NCI-H82 treated with DMSO at 0.1 percent for 48 hours (cell line): ENCODE results near the gene COPS7A.
"Not testable (repeated sequence)": the region's sequence is repeated elsewhere in the genome, so short reads cannot be mapped to it uniquely, and the experiment has no call there.

Experiments
- DNase-seq: peaks from one replicate; lab custom pipeline; 2025; ENCODE audit not compliant: unreplicated experiment; lab: John Stamatoyannopoulos, UW

Gene COPS7A

DNA sequence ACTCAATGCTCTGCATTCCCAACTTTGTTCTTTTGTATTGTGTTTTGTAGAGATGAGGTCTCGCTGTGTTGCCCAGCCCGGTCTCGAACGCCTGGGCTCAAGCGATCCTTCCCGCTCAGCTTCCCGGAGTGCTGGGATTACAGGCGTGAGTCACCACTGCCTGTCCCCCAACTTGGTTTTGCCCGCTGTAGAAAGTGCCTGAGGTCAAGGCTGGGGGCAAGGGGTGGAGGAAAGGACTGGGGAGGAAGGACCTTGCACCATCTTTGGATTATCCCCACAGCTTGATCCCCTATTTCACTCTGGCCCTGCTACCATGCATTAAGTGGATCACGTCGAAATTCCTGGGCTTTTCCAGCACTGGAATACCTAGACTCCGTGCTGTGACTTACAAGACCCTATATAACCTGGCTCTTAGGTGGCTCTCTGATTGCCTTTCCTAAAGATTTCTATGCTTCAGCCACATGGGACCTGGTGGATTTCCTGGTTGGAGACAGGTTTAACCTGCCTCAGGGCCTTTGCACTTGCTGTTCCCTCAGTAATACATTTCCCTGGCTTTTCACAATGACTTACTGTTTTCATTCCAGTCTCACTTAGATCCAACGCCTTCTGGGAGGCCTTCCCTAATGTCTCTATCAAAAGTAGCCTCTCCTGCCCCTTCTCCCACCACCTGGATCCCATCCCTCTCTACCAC lies 22.6 kb upstream of the COPS7A start:
- DNase-seq = no peak

DNA sequence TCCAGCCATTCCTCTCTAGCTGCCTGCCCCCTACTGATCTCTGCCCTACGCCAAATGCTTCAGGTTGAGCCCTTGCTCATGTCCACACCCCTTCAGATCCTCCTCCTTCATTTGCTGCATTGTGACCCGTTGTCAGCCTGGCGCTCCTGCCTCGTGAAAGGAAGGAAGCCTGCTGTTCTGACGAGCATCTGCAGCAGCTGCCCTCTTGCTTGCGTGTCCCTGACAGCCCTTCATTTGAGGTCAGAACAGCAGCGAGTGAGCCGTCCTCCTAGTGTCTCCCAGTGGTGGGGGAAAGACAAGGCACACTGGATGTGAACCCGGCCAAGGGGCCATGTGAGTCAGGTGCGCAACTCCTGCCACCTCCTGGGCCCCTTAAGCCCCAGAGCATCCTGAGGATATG lies 20.2 kb upstream of the COPS7A start:
- DNase-seq = no peak

DNA sequence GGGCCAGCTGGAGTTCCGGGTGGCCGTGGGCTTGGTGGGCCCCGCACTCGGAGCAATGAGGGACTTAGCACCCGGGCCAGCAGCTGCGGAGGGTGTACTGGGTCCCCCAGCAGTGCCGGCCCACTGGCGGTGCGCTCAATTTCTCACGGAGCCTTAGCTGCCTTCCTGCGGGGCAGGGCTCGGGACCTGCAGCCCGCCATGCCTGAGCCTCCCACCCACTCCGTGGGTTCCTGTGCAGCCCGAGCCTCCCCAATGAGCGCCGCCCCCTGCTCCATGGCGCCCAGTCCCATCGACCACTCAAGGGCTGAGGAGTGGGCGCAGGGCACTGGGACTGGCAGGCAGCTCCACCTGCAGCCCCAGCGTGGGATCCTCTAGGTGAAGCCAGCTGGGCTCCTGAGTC lies 15.5 kb upstream of the COPS7A start:
- not testable (repeated sequence) for DNase-seq

DNA sequence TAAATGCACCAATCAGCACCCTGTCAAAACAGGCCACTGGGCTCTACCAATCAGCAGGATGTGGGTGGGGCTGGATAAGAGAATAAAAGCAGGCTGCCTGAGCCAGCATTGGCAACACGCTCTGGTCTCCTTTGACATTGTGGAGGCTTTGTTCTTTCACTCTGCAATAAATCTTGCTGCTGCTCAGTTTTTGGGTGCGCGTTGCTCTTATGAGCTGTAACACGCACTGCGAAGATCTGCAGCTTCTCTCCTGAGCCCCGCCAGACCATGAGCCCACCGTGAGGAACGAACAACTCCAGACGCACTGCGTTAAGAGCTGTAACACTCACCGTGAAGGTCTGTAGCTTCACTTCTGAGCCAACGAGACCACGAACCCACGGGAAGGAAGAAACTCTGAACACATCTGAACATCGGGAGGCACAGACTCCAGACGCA lies 14.9 kb upstream of the COPS7A start:
- no peak for DNase-seq

- DNase-seq = not testable (repeated sequence)
Measured at GRCh38 chr12:6716031-6716873, 7.6 kb upstream of the COPS7A start.

- no peak for DNase-seq
Measured at GRCh38 chr12:6716874-6717437, 6.9 kb upstream of the COPS7A start.

DNA sequence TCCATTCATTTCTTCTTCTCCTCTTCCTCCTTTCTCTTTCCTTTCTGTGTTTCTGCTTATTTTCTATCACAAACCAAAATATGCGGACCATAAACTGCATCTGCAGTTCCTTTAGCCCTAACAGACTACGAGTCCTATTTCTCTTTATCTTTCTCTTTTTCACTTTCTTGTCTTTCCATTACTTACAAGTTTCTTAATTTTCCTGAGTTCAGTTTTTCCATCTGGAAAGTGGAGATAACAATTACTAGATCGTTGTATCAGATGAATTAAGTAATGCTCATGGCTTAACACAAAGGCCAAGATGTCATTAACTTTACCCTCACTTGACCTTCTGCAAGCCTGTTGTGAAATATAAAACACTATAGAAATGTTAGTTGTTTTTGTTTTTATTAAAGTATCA lies 983 bp upstream of the COPS7A start:
- DNase-seq = no peak

- DNase-seq = no peak
Measured at GRCh38 chr12:6724409-6724797, 557 bp downstream of the COPS7A start.

- no peak for DNase-seq
Measured at GRCh38 chr12:6725350-6725749, 1.5 kb downstream of the COPS7A start.

GRCh38 chr12:6729186-6729585 lies 5.3 kb downstream of the COPS7A start:
- no peak for DNase-seq

DNA sequence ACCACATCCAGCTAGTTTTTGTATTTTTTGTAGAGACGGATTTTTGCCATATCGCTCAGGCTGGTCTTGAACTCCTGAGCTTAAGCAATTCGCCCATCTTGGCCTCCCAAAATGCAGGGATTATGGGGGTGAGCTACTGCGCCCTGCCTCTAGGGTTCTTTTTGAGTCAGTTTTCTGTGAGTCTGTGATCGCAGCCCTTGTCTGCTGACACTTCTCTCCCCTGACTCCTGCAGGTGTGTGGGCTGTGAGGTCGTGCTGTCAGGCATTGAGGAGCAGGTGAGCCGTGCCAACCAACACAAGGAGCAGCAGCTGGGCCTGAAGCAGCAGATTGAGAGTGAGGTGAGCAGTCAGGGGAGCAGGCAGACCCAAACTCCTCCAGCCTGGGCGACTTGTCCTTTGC lies 6.3 kb downstream of the COPS7A start:
- no peak for DNase-seq

DNA sequence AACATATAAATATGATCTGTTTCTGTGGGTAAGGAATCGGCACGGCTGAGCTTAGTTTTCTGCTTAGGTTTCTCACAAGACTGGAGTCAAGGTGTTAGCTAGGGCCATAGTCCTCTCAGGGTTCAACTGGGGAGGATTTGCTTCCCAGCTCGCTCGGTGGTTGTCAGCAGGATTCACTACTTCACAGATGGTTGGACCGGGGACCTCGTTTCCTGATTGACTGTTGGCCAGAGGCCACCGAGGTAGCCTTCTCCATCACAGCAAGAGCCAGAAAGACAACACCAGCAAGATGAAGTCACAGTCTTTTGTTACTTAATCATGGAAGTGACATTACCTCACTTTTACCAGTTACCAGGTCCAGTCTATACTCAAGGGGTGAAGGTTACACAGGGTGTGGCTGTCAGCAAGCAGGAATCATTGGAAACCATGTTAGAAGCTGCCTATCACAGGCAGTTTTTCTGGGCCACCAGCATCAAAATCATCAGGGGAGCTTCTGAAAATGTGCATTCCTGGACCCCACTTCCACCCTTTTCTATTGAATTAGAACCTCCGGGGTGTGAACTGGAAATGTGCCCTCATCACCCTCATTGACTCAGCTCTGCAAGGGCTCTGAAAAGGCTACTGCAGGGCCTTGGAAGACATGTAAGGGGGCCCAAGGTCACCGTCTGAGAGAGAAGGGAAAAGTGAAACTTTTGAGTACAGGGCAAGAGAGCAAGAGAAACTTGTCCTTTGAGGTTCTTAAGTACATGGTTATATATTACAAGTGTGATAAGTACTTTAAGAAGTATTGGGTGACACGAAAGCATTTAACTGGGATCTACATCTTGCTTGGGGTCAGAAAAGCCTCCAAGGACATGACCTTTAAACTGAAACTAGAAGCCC lies 10.9 kb downstream of the COPS7A start:
- DNase-seq = no peak

GRCh38 chr12:6735448-6736191 lies 11.8 kb downstream of the COPS7A start:
- no peak for DNase-seq

DNA sequence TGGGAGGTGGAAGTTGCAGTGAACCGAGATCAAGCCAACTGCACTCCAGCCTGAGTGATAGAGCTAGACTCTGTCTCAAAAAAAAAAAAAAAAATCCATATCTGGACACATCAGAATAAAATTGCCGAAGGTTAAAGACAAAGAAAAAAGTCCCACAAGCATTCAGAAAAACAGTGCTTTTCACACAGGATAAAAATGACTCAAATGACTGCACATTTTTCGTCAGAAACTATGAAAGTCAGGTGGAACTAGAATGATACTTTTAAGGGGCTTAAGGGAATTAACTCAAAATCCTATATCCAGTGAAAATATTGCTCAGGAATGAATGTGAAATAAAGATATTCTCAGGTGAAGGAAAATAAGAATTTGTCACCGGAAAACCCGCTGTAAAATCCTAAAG lies 12.9 kb downstream of the COPS7A start:
- no peak for DNase-seq

- DNase-seq = not testable (repeated sequence)
Measured at GRCh38 chr12:6742080-6742479, 18.2 kb downstream of the COPS7A start.

DNA sequence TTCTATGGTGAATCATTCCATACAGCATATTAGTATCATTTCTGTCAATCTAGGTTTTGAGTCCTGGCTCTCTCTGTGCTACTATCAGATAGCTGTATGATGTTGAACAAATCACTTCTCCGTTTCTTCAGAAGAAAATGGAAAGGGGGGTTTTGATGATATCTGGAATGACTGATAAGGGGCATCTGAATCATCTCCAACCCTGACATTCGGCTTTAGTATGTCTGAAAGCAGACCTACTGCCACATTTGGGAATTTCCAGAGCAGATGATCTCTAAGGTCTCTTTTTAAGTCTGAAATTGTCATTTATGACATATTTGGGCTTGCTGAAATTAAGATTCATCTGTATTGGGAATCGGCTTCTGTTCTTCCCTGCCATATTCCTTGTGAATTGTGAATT lies 19.0 kb downstream of the COPS7A start:
- no peak for DNase-seq

DNA sequence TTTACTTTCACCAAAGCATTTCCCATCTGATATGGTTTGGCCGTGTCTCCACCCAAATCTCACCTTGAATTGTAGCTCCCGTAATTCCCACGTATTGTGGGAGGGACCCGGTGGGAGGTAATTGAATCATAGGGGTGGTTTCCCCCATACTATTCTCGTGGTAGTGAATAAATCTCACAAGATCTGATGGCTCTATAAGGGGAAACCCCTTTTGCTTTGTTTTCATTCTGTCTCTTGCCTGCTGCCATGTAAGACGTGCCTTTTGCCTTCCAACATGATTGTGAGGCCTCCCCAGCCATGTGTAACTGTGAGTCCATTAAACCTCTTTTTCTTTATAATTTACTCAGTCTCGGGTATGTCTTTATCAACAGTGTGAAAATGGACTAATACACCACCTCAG lies 19.5 kb downstream of the COPS7A start:
- DNase-seq = not testable (repeated sequence)

- DNase-seq = no peak
Measured at GRCh38 chr12:6745741-6746525, 22.1 kb downstream of the COPS7A start.

DNA sequence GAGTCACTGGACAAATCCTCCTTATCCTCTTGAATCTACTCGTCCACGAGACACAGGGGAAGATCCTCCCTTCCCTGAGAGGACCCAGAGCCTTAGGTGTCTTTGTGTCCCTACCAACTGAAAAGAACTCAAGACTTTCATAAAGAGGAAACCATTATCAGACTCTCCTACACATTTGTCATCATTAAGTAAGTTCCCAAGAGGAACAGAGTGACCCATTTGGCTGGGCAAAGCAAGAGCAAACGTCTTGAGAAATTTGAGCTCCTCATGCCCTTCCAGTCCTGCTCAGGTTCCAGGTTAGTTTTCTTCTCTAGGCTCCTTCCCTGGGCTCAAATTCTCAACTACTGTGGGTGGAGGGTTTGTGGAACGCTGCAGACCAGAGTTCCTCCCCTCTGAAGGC lies 23.4 kb downstream of the COPS7A start:
- DNase-seq = no peak

DNA sequence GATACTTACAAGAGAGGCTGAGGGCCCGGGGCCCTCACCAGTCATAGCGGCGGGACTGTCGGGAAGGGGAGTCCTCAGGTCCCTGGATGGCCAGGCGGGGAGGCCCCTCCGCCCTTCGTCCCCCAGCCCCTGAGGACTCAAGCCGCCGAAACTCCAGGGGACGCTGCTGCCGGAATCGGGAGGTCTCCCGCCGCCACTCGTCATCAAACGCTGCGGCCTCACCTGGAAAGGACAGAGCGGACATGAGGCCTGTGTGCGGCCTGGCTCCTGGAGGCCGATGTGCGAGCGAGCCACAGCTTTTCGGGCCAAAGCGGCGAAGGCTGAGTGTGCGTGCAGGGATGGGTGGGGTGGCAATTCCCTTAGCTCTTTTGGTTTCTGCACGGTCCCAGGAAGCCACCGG lies 24.9 kb downstream of the COPS7A start:
- no peak for DNase-seq
